Measurements from ENCODE around the gene SSC4D.

DNA sequence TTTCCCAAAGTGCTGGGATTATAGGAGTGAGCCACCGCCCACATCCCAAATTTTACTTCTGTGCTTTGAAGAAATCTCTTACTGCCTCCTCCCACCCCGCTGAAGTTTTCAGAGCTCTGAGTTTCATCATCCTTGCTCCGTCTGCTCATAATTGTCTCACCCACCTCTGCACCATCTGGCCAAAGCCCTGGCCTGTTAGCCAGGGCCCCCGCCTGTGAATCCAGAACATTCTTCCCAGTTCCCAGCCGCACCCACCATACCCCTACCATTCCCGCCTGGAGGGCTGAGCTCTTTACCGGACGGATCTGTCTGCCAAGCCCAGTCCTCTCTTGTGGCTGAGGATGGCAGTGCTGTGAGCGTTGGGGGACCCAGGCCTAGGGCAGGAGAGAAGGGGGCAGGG, 14.5 kb downstream of the SSC4D start:
- TF ChIP-seq, protein P1, sequence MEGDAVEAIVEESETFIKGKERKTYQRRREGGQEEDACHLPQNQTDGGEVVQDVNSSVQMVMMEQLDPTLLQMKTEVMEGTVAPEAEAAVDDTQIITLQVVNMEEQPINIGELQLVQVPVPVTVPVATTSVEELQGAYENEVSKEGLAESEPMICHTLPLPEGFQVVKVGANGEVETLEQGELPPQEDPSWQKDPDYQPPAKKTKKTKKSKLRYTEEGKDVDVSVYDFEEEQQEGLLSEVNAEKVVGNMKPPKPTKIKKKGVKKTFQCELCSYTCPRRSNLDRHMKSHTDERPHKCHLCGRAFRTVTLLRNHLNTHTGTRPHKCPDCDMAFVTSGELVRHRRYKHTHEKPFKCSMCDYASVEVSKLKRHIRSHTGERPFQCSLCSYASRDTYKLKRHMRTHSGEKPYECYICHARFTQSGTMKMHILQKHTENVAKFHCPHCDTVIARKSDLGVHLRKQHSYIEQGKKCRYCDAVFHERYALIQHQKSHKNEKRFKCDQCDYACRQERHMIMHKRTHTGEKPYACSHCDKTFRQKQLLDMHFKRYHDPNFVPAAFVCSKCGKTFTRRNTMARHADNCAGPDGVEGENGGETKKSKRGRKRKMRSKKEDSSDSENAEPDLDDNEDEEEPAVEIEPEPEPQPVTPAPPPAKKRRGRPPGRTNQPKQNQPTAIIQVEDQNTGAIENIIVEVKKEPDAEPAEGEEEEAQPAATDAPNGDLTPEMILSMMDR (IDR thresholded peaks at IDR 0.05), result no peak
- TF ChIP-seq POLR2A (IDR thresholded peaks at IDR 0.05) (no peak), POLR2AphosphoS5 (IDR thresholded peaks at IDR 0.05; ENCODE audit: insufficient read depth in 1 of 2, low read depth in 1 of 2) (no peak)

All from vagina (tissue), 2 donors.